Mesothelial cell of epicardium (in vitro differentiated cells): Measurements from ENCODE around the gene GSTP1. TPM values are rescaled to one million over a fixed set of nuclear protein-coding genes. Genes with fewer than 3 reads are reported as not detected.

Experiments
- DNase-seq, 2 experiments: peaks; one replicate each; pipeline ENCODE4 v3.0.0; 2021; ENCODE audit warnings: low spot score in 2 of 2; ENCODE audit not compliant: unreplicated experiment in 2 of 2
- H3K27ac Mint-ChIP-seq: 2 replicates; pipeline ENCODE4 v1.8.0; 2021; ENCODE audit warnings: mixed read lengths
- H3K27me3 Mint-ChIP-seq: 2 replicates; pipeline ENCODE4 v1.8.0; 2021; ENCODE audit warnings: low read depth, mixed read lengths
- H3K36me3 Mint-ChIP-seq: 2 replicates; pipeline ENCODE4 v1.8.0; 2021; ENCODE audit warnings: mixed read lengths
- H3K4me1 Mint-ChIP-seq: 2 replicates; pipeline ENCODE4 v1.8.0; 2021; ENCODE audit warnings: mixed read lengths
- H3K4me3 Mint-ChIP-seq: 2 replicates; pipeline ENCODE4 v1.8.0; 2021; ENCODE audit warnings: mild to moderate bottlenecking, moderate library complexity, mixed read lengths
- H3K9me3 Mint-ChIP-seq: 2 replicates; pipeline ENCODE4 v1.8.0; 2021; ENCODE audit warnings: mixed read lengths
- CTCF ChIP-seq: fragments of 200-600 bp; sonication (generic); IDR thresholded peaks from one replicate; pipeline ENCODE4 v1.5.0; 2021; ENCODE audit warnings: antibody characterized with exemption; ENCODE audit not compliant: unreplicated experiment
- total RNA-seq: library from RNA; stranded (reverse); gene quantifications from 3 replicates; pipeline ENCODE4 v1.2.1, GENCODE V29; 2021

The GSTP1 gene
- total RNA-seq, 1 donor from 2014 or later, result 875 TPM

DNA sequence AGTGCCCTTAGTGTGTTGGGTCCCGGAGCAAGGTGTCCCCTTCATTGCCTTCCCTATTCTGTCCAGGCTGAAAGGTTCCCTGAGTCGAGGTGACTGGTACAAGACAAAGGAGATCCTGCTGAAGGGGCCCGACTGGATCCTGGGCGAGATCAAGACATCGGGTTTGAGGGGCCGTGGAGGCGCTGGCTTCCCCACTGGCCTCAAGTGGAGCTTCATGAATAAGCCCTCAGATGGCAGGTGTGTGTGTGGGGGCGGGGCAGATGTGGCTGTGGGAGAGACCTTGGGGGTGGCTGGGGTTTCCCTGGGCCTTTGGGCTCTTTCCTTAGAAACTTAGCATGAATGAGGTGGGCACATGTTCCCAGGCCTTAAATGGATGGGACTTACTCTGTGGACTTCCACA is 24.9 kb downstream of the GSTP1 start:
- Mint-ChIP-seq H3K4me1 (peaks cover 9% of the 10 kb centered on the region), H3K9me3 (no peaks in the 10 kb centered on the region), H3K27me3 (no peaks in the 10 kb centered on the region), H3K27ac (no peak overlapping the region), H3K36me3 (no peaks in the 10 kb centered on the region), H3K4me3 (peak overlapping the region; percentile 85)
- no peak for DNase-seq
- TF ChIP-seq CTCF, result no peak

DNA sequence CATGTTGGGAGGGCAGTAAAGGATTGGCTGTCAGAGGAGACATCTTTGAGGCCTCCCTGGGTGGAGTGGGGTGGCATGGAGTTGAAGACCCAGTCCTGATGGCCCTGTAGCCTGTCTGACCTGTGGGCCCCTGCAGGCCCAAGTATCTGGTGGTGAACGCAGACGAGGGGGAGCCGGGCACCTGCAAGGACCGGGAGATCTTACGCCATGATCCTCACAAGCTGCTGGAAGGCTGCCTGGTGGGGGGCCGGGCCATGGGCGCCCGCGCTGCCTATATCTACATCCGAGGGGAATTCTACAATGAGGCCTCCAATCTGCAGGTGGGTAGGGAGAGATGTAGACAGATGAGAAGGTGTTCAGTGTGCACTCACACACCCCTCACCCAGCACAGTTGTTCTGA is 25.7 kb downstream of the GSTP1 start:
- Mint-ChIP-seq H3K9me3 (no peaks in the 10 kb centered on the region), H3K4me3 (no peak overlapping the region), H3K27ac (no peak overlapping the region), H3K27me3 (no peaks in the 10 kb centered on the region), H3K36me3 (no peaks in the 10 kb centered on the region), H3K4me1 (peaks cover 15% of the 10 kb centered on the region)
- TF ChIP-seq CTCF, result no peak
- no peak for DNase-seq

- TF ChIP-seq CTCF, result no peak
- H3K27me3 Mint-ChIP-seq, result no peaks in the 10 kb centered on the region
- no peak overlapping the region for H3K27ac Mint-ChIP-seq
- H3K9me3 Mint-ChIP-seq, result no peaks in the 10 kb centered on the region
- H3K4me1 Mint-ChIP-seq, result peaks cover 19% of the 10 kb centered on the region
- H3K4me3 Mint-ChIP-seq, result no peak overlapping the region
- no peaks in the 10 kb centered on the region for H3K36me3 Mint-ChIP-seq
- DNase-seq, result no peak
These were observed 26.8 kb downstream of the GSTP1 start for GRCh38 chr11:67610302-67610868.

DNA sequence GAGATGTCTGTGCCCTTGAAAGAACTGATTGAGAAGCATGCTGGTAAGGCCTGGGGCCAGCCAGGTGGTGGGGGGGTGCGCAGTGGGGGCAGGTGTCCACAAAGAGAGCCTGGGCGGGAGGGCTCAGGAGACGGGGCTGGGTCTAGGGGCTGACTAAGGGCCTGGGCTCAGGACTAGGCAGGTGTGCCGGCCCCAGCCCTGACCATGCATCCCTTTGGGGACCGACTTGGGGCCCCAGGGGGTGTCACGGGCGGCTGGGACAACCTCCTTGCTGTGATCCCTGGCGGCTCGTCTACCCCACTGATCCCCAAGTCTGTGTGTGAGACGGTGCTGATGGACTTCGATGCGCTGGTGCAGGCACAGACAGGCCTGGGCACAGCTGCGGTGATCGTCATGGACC is 27.6 kb downstream of the GSTP1 start:
- no peak overlapping the region for H3K4me3 Mint-ChIP-seq
- H3K27ac Mint-ChIP-seq, result no peak overlapping the region
- H3K36me3 Mint-ChIP-seq, result no peaks in the 10 kb centered on the region
- H3K9me3 Mint-ChIP-seq, result no peaks in the 10 kb centered on the region
- peaks cover 16% of the 10 kb centered on the region for H3K4me1 Mint-ChIP-seq
- no peaks in the 10 kb centered on the region for H3K27me3 Mint-ChIP-seq
- no peak for DNase-seq
- TF ChIP-seq CTCF, result no peak

DNA sequence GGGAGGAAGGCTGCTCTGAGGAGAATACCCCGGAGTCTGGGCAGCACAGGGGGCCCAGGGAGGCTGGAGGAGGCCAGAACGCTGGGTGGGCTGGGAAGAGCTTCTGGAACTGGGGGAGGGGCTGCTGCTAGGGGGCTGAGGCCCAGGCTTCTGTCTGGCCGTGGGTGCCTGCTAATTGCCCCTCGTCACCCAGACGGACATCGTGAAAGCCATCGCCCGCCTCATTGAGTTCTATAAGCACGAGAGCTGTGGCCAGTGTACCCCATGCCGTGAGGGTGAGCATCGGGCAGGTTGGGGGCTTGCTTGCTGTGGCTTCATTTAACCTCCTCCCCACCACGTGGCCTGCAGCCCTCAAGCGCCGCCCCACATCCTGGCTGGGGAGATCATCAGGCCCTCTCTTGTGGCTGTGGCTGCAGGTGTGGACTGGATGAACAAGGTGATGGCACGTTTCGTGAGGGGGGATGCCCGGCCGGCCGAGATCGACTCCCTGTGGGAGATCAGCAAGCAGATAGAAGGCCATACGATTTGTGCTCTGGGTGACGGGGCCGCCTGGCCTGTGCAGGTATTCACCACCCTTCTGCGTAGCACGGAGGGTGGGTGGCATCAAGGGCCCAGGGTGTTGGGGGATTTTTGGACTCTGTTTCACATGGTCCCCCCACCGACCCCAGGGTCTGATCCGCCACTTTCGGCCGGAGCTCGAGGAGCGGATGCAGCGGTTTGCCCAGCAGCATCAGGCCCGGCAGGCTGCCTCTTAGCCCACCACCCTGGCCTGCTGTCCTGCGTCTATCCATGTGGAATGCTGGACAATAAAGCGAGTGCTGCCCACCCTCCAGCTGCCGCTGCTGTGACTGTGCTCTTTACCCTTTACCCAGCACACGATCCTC is 28.3 kb downstream of the GSTP1 start:
- no peaks in the 10 kb centered on the region for H3K36me3 Mint-ChIP-seq
- H3K9me3 Mint-ChIP-seq, result no peaks in the 10 kb centered on the region
- H3K27me3 Mint-ChIP-seq, result peaks cover under 1% of the 10 kb centered on the region
- no peak for DNase-seq
- no peak overlapping the region for H3K4me3 Mint-ChIP-seq
- peaks cover 16% of the 10 kb centered on the region for H3K4me1 Mint-ChIP-seq
- no peak overlapping the region for H3K27ac Mint-ChIP-seq
- no peak for TF ChIP-seq CTCF
